GM21717 (cell line): ENCODE measurements around the gene EMC1.
"Not testable (repeated sequence)": the region's sequence is repeated elsewhere in the genome, so short reads cannot be mapped to it uniquely, and the experiment has no call there.

Experiments used
- ATAC-seq: cut with Tn5 transposase; IDR thresholded peaks from one replicate; pipeline ENCODE4 v1.9.1; 2021; ENCODE audit warnings: mild to moderate bottlenecking, moderate library complexity; ENCODE audit not compliant: unreplicated experiment

The EMC1 gene

GRCh38 chr1:19251305-19252196, at the start of gene EMC1, which contains the start of gene MRTO4:
TSS of gene EMC1 (minus strand) at chr1:19251524. CDS start at chr1:19251509, 15 bp downstream.
TSS of gene MRTO4 (plus strand) at chr1:19251805. CDS start at chr1:19251836, 31 bp downstream.
- peak; percentile 62 for ATAC-seq

- no peak for ATAC-seq
Measured at GRCh38 chr1:19300211-19300610, 48.9 kb upstream of the EMC1 start.

GRCh38 chr1:19294638-19295037, 43.3 kb upstream of the EMC1 start:
- no peak for ATAC-seq

- ATAC-seq = no peak
Measured at GRCh38 chr1:19289244-19289643, 37.9 kb upstream of the EMC1 start.

- not testable (repeated sequence) for ATAC-seq
Measured at GRCh38 chr1:19288324-19289241, 37.3 kb upstream of the EMC1 start, which contains the start of gene AKR7A3. TSS of gene AKR7A3 (minus strand) at chr1:19288770. CDS start at chr1:19288709, 61 bp downstream.

- no peak for ATAC-seq
Measured at GRCh38 chr1:19287436-19288185, 36.3 kb upstream of the EMC1 start.

- not testable (repeated sequence) for ATAC-seq
Measured at GRCh38 chr1:19285807-19286206, 34.5 kb upstream of the EMC1 start.

GRCh38 chr1:19285366-19285765, 34.0 kb upstream of the EMC1 start:
- ATAC-seq = not testable (repeated sequence)

- no peak for ATAC-seq
Measured at GRCh38 chr1:19284881-19285280, 33.6 kb upstream of the EMC1 start.

- no peak for ATAC-seq
Measured at GRCh38 chr1:19283891-19284290, 32.6 kb upstream of the EMC1 start.

GRCh38 chr1:19274636-19275035, 23.3 kb upstream of the EMC1 start:
- ATAC-seq = no peak

GRCh38 chr1:19273844-19274531, 22.7 kb upstream of the EMC1 start:
- ATAC-seq = not testable (repeated sequence)

GRCh38 chr1:19273106-19273843, 22.0 kb upstream of the EMC1 start:
- no peak for ATAC-seq

GRCh38 chr1:19272064-19272463, 20.7 kb upstream of the EMC1 start:
- no peak for ATAC-seq

GRCh38 chr1:19270343-19270730, 19.0 kb upstream of the EMC1 start:
- not testable (repeated sequence) for ATAC-seq

GRCh38 chr1:19269427-19270342, 18.4 kb upstream of the EMC1 start:
- ATAC-seq = not testable (repeated sequence)

- no peak for ATAC-seq
Measured at GRCh38 chr1:19268445-19268844, 17.1 kb upstream of the EMC1 start.

- ATAC-seq = no peak
Measured at GRCh38 chr1:19262744-19263143, 11.4 kb upstream of the EMC1 start.
